Right atrium auricular region (tissue), 2 donors: Measurements from ENCODE around the gene NR6A1. TPM values are rescaled to one million over a fixed set of nuclear protein-coding genes. Genes with fewer than 3 reads are reported as not detected.
"Not testable (repeated sequence)": the region's sequence is repeated elsewhere in the genome, so short reads cannot be mapped to it uniquely, and the experiment has no call there.

ENCODE experiments used
- DNase-seq: peaks from one replicate; pipeline ENCODE4 v3.0.0-alpha.2; 2019; ENCODE audit warnings: low spot score
- H3K27ac ChIP-seq, 2 donors: fragments of 200-600 bp; sonication (generic); 1 replicate in 1 of 2; 2 replicates in 1 of 2; pipeline ENCODE4 v1.5.1; 2016 to 2019
- H3K27me3 ChIP-seq, 2 donors: fragments of 200-600 bp; sonication (generic); one replicate each; pipeline versions ENCODE4 v1.5.1 to v1.6.0; 2017 to 2019
- H3K36me3 ChIP-seq: fragments of 200-600 bp; sonication (generic); one replicate; pipeline ENCODE4 v1.5.1; 2016
- H3K4me1 ChIP-seq, 2 donors: fragments of 200-600 bp; sonication (generic); one replicate each; pipeline versions ENCODE4 v1.5.1 to v1.6.0; 2017 to 2019
- H3K4me3 ChIP-seq, 2 donors: fragments of 200-600 bp; sonication (generic); 1 replicate in 1 of 2; 2 replicates in 1 of 2; pipeline ENCODE4 v1.5.1; 2017 to 2019; ENCODE audit warnings: mild to moderate bottlenecking in 1 of 2, moderate library complexity in 1 of 2
- H3K9me3 ChIP-seq, 2 donors: fragments of 200-600 bp; sonication (generic); one replicate each; pipeline ENCODE4 v1.5.1; 2019
- CTCF ChIP-seq, 2 donors: fragments of 200-600 bp; sonication (generic); IDR thresholded peaks; one replicate each; pipeline ENCODE4 v1.5.1; 2019; ENCODE audit warnings: antibody characterized with exemption in 2 of 2
- total RNA-seq, 2 donors: library from RNA; depleted of rRNA; stranded (reverse); fragments of >200 nt; gene quantifications; one replicate each; pipeline ENCODE4 v1.1.0, GENCODE V29; 2016

NR6A1 gene
- total RNA-seq, 2 donors from 2014 or later: 1.9 to 2.6 TPM

GRCh38 chr9:124741149-124741548 is 30.0 kb downstream of the NR6A1 start:
- DNase-seq: no peak
- TF ChIP-seq CTCF (IDR thresholded peaks at IDR 0.05): no peak
- H3K9me3 ChIP-seq: no peaks in the 10 kb centered on the region
- H3K27ac ChIP-seq: no peak overlapping the region
- no peaks in the 10 kb centered on the region for H3K4me1 ChIP-seq
- H3K36me3 ChIP-seq: no peaks in the 10 kb centered on the region
- no peaks in the 10 kb centered on the region for H3K27me3 ChIP-seq
- no peak overlapping the region for H3K4me3 ChIP-seq

- DNase-seq: no peak
- Histone ChIP-seq H3K27me3 (no peaks in the 10 kb centered on the region), H3K4me1 (peaks cover 0 to 10% of the 10 kb centered on the region in 2 donors), H3K4me3 (no peak overlapping the region), H3K27ac (no peak overlapping the region), H3K9me3 (no peaks in the 10 kb centered on the region), H3K36me3 (no peaks in the 10 kb centered on the region)
- TF ChIP-seq CTCF (IDR thresholded peaks at IDR 0.05): no peak
These were observed 31.8 kb downstream of the NR6A1 start for GRCh38 chr9:124739360-124739759.

DNA sequence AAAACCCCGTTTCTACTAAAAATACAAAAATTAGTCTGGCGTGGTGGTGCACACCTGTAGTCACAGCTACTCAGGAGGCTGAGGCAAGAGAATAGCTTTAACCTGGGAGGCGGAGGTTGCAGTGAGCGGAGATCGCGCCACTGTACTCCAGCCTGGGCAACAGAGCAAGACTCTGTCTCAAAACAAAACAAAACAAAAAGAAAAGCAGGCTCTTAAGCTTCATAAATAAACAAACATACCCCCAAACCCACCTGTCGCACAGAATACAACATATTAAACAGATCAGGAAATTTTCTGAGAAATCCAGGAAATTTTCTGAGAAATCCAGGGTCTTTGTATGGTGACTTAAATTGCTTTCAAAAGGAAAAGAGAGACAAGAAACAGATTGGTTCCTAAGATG is 33.0 kb downstream of the NR6A1 start:
- H3K27ac ChIP-seq, H3K9me3 ChIP-seq, H3K27me3 ChIP-seq, DNase-seq, H3K36me3 ChIP-seq, H3K4me3 ChIP-seq: not testable (repeated sequence)
- peaks cover 0 to 18% of the 10 kb centered on the region in 2 donors for H3K4me1 ChIP-seq

DNA sequence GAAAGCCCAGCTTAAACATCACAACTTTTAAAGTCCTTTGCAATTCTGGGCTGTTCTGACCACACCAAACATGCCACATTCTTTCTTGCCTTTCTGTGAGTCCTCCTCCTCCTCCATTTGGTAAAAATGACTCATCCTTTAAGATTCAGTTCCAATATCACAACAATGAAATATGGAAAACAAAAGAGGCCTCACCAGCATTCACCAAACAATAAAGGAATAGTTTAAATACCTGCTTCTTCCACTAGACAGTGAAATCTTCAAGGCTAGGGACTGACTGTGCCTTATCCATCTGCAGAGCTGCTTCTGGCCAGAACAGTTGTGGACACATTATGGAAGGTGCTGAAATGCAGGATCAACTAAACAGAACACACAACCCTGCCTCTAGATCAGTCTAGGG is 36.0 kb downstream of the NR6A1 start:
- no peaks in the 10 kb centered on the region for H3K36me3 ChIP-seq
- H3K27ac ChIP-seq: no peak overlapping the region
- H3K4me3 ChIP-seq: no peak overlapping the region
- no peak for TF ChIP-seq CTCF (IDR thresholded peaks at IDR 0.05)
- no peak for DNase-seq
- H3K9me3 ChIP-seq: no peaks in the 10 kb centered on the region
- peaks cover 0 to 18% of the 10 kb centered on the region in 2 donors for H3K4me1 ChIP-seq
- H3K27me3 ChIP-seq: no peaks in the 10 kb centered on the region

DNA sequence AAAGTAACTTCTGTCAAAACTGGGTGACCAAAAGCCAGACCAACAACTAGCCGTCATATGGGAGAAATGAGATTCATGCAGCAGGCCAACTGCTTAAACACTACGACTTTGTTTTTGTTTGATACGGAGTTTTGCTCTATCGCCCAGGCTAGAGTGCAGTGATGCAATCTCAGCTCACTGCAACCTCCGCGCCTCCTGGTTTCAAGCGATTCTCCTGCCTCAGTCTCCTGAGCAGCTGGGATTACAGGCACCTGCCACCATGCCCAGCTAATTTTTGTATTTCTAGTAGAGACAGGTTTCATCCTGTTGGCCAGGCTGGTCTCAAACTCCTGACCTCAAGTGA is 36.4 kb downstream of the NR6A1 start:
- not testable (repeated sequence) for H3K4me3 ChIP-seq, H3K27me3 ChIP-seq, DNase-seq, H3K9me3 ChIP-seq, H3K27ac ChIP-seq, H3K36me3 ChIP-seq
- H3K4me1 ChIP-seq: peaks cover 0 to 18% of the 10 kb centered on the region in 2 donors

DNA sequence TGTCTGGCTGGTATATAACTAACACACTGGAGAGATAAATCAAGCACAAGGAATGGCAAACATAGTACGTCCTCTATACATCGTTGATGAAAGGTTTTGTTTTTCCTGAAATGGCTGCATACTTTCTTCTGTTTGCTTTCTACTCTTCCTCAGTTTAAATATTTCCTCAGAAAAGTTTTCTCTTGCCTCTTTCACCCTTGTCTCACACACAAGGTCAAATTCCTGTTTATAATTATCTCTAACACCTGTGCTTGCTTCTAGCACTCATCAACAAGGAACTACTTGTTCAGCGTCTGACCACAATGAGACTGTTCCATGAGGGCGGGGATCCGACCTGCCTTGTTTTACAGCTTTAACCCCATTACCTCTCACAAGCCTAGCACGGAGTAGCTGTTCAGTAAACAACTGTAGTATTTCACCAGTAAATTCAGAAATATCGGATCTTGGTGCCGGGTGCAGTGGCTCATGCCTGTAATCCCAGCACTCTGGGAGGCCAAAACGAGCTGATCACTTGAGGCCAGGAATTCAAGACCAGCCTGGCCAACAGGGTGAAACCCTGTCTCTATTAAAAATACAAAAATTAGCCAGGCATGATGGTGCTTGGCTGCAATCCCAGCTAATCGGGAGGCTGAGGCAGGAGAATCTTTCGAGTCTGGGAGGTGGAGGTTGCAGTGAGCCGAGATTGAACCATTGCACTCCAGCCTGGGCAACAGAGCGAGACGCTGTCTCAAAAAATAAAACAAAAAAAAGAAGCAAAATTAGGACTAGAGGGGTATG is 37.0 kb downstream of the NR6A1 start:
- no peaks in the 10 kb centered on the region for H3K9me3 ChIP-seq
- TF ChIP-seq CTCF (IDR thresholded peaks at IDR 0.05): no peak
- DNase-seq: no peak
- H3K36me3 ChIP-seq: no peaks in the 10 kb centered on the region
- H3K27ac ChIP-seq: no peak overlapping the region
- H3K4me3 ChIP-seq: no peak overlapping the region
- no peaks in the 10 kb centered on the region for H3K27me3 ChIP-seq
- H3K4me1 ChIP-seq: peaks cover 0 to 18% of the 10 kb centered on the region in 2 donors

- DNase-seq: no peak
- Histone ChIP-seq H3K4me1 (peaks cover 0 to 18% of the 10 kb centered on the region in 2 donors), H3K27me3 (no peaks in the 10 kb centered on the region), H3K9me3 (no peaks in the 10 kb centered on the region), H3K4me3 (no peak overlapping the region), H3K27ac (no peak overlapping the region), H3K36me3 (no peaks in the 10 kb centered on the region)
- TF ChIP-seq CTCF (IDR thresholded peaks at IDR 0.05): no peak
These were observed 40.3 kb downstream of the NR6A1 start for GRCh38 chr9:124730772-124731171.
